ENCODE results near the gene MICAL1. TPM values are rescaled to one million over a fixed set of nuclear protein-coding genes. Genes with fewer than 3 reads are reported as not detected.
A peak's percentile ranks its signal among the peaks of the same experiment; 100 is the strongest.
"Not testable (repeated sequence)": the region's sequence is repeated elsewhere in the genome, so short reads cannot be mapped to it uniquely, and the experiment has no call there.

Gene MICAL1
- total RNA-seq, 2 experiments from 2014 or later: 69.2 to 101 TPM

DNA sequence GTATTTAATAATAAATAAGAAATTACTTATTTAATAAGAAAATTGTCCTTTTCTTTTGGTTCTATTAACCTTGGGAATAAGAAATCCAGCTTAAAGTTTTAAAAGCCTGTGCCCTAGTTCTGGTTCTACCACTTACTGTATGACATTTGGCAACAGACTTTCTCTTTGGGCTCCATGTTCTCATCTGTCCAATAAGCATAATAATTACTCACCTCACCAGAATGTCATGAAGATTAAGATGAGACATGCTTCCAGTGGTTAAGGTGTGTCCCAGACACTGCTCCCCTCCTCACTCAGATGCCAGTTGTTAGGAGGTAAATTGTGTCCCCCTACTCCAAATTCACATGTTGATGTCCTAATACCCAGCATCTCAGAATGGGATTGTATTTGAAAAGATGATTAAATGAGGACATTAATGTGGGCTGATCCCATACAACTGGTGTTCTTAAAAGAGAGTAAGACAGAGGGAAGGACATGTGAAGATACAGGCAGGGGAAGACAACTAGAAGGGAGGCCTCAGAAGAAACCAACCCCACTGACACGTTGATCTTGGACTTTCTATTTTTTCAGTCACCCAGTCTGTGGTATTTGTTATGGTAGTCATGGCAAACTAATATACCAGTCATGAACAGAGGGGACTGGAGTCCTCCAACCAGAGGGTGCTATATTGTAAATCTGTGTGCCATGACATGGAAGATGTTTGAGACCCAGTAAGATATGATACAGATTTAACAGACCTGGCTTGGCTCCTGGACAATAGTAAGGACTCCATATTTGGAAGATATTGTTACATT is 6.4 kb upstream of the MICAL1 start:
- BruUV-seq (replicated peaks): no TSS peak
- intact Hi-C loops (cut with micrococcal nuclease; ENCODE audit: unreplicated experiment): no loop called here

GRCh38 chr6:109461205-109461604 is 5.6 kb upstream of the MICAL1 start:
- H3K27ac ChIP-seq (ENCODE audit: low read depth, low read length, poor library complexity, severe bottlenecking); H3K4me3 ChIP-seq (ENCODE audit: low read depth, low read length, poor library complexity, severe bottlenecking); intact Hi-C loops (cut with micrococcal nuclease; ENCODE audit: unreplicated experiment); H3K9me2 ChIP-seq (ENCODE audit: insufficient read depth, low read length); CTCF ChIA-PET (ENCODE audit: unreplicated experiment); H3K9me3 ChIP-seq (ENCODE audit: low read length); H2AFZ ChIP-seq (ENCODE audit: low read length); BruUV-seq (replicated peaks); DNase-seq (ENCODE audit: low spot score); H4K20me1 ChIP-seq (ENCODE audit: insufficient read depth, low read length); H3K4me2 ChIP-seq (ENCODE audit: low read length): not testable (repeated sequence)
- POLR2A ChIA-PET: interaction anchor here (1.2 to 2.3 kb wide), 5 partner anchors 9 to 19 kb away, joined by 3 to 19 read pairs (median 5); no protein-coding TSS in a partner anchor
- peaks cover 59% of the 10 kb centered on the region for H3K79me2 ChIP-seq (ENCODE audit: insufficient read depth, low read depth, low read length)
- H3K4me1 ChIP-seq (ENCODE audit: insufficient read depth, low read length, poor library complexity, severe bottlenecking): peaks cover 64% of the 10 kb centered on the region
- peaks cover 69% of the 10 kb centered on the region for H3K36me3 ChIP-seq (ENCODE audit: insufficient read depth, low read length)

More for the DNA sequence above, 6.4 kb upstream of the MICAL1 start:
- H3K4me3 ChIP-seq (ENCODE audit: low read depth, low read length, poor library complexity, severe bottlenecking): no peak overlapping the region
- ChIA-PET POLR2A (interaction anchor here (2.3 kb wide), 1 partner anchor 19 kb away, joined by 19 read pairs; no protein-coding TSS in a partner anchor), CTCF (ENCODE audit: unreplicated experiment) (no interaction called here)
- H3K9me2 ChIP-seq (ENCODE audit: insufficient read depth, low read length): no peaks in the 10 kb centered on the region
- no peak overlapping the region for H3K27ac ChIP-seq (ENCODE audit: low read depth, low read length, poor library complexity, severe bottlenecking)
- no peak for DNase-seq (ENCODE audit: low spot score)
- H3K36me3 ChIP-seq (ENCODE audit: insufficient read depth, low read length): peaks cover 76% of the 10 kb centered on the region
- H3K4me1 ChIP-seq (ENCODE audit: insufficient read depth, low read length, poor library complexity, severe bottlenecking): peaks cover 57% of the 10 kb centered on the region
- no peaks in the 10 kb centered on the region for H4K20me1 ChIP-seq (ENCODE audit: insufficient read depth, low read length)
- no peak overlapping the region for H3K4me2 ChIP-seq (ENCODE audit: low read length)
- H3K9me3 ChIP-seq (ENCODE audit: low read length): no peaks in the 10 kb centered on the region
- H2AFZ ChIP-seq (ENCODE audit: low read length): no peak overlapping the region
- TF ChIP-seq EZH2phosphoT487 (IDR thresholded peaks at IDR 0.05; ENCODE audit: borderline replicate concordance, low read depth, low read length) (no peak), CTCF (conservative IDR thresholded peaks at IDR 0.05; ENCODE audit: low read length) (no peak)
- peaks cover 52% of the 10 kb centered on the region for H3K79me2 ChIP-seq (ENCODE audit: insufficient read depth, low read depth, low read length)

GRCh38 chr6:109460161-109460829 is 4.7 kb upstream of the MICAL1 start:
- no peaks in the 10 kb centered on the region for H3K9me2 ChIP-seq (ENCODE audit: insufficient read depth, low read length)
- H3K4me1 ChIP-seq (ENCODE audit: insufficient read depth, low read length, poor library complexity, severe bottlenecking): peaks cover 62% of the 10 kb centered on the region
- no TSS peak for BruUV-seq (replicated peaks)
- ChIA-PET POLR2A (interaction anchor here (0.6 to 2.3 kb wide), 13 partner anchors 10 to 1481 kb away, joined by 3 to 19 read pairs (median 4); partner anchors contain the start of genes PPIL6, SMPD2 and ZBTB24), CTCF (ENCODE audit: unreplicated experiment) (interaction anchor here (0.6 kb wide), 1 partner anchor 223 kb away, joined by 3 read pairs; no protein-coding TSS in a partner anchor)
- no peak for TF ChIP-seq EZH2phosphoT487 (IDR thresholded peaks at IDR 0.05; ENCODE audit: borderline replicate concordance, low read depth, low read length)
- TF ChIP-seq CTCF (conservative IDR thresholded peaks at IDR 0.05; ENCODE audit: low read length): no peak
- no peak overlapping the region for H2AFZ ChIP-seq (ENCODE audit: low read length)
- DNase-seq (ENCODE audit: low spot score): no peak
- peak overlapping the region; percentile 73 for H3K27ac ChIP-seq (ENCODE audit: low read depth, low read length, poor library complexity, severe bottlenecking)
- intact Hi-C loops (cut with micrococcal nuclease; ENCODE audit: unreplicated experiment): no loop called here
- no peak overlapping the region for H3K4me3 ChIP-seq (ENCODE audit: low read depth, low read length, poor library complexity, severe bottlenecking)
- no peaks in the 10 kb centered on the region for H3K9me3 ChIP-seq (ENCODE audit: low read length)
- H4K20me1 ChIP-seq (ENCODE audit: insufficient read depth, low read length): no peaks in the 10 kb centered on the region
- H3K36me3 ChIP-seq (ENCODE audit: insufficient read depth, low read length): peaks cover 60% of the 10 kb centered on the region
- H3K4me2 ChIP-seq (ENCODE audit: low read length): no peak overlapping the region
- peaks cover 57% of the 10 kb centered on the region for H3K79me2 ChIP-seq (ENCODE audit: insufficient read depth, low read depth, low read length)
